Sigmoid colon (tissue), 4 donors: ENCODE data around the gene SLC44A4.

Source experiments
- EP300 ChIP-seq, 4 donors: sonication (generic); formaldehyde crosslinking; IDR thresholded peaks; one replicate each; pipeline ENCODE4 v1.6.1; 2017; ENCODE audit warnings: antibody characterized with exemption in 4 of 4
- TF ChIP-seq, protein P1 (sequence below), 4 experiments: fragments of 450-650 bp in 3 of 4; fragments of 200-600 bp in 1 of 4; IDR thresholded peaks; one replicate each; pipeline ENCODE4 v1.5.1; 2016 to 2019; ENCODE audit warnings: antibody characterized with exemption in 4 of 4, mild to moderate bottlenecking in 3 of 4, moderate library complexity in 2 of 4

DNA sequence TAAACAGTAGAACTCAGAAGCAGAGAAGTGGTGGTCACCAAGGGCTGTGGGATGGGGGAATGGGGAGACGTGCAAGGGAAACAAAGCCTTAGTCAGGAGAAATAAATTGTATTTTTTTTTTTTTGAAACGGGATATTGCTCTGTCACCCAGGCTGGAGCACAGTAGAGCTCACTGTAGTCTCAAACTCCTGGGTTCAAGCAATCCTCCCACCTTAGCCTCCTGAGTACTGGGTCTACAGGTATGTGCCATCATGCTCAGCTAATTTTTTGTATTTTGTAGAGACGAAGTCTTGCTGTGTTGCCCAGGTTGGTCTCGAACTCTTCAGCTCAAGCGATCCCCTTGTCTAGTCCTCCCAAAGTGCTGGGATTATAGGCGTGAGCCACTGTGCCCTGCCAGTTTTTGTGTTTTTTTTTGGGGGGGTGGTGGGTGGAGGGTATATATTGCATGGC, 47.9 kb downstream of the SLC44A4 start:
- TF ChIP-seq, protein P1, sequence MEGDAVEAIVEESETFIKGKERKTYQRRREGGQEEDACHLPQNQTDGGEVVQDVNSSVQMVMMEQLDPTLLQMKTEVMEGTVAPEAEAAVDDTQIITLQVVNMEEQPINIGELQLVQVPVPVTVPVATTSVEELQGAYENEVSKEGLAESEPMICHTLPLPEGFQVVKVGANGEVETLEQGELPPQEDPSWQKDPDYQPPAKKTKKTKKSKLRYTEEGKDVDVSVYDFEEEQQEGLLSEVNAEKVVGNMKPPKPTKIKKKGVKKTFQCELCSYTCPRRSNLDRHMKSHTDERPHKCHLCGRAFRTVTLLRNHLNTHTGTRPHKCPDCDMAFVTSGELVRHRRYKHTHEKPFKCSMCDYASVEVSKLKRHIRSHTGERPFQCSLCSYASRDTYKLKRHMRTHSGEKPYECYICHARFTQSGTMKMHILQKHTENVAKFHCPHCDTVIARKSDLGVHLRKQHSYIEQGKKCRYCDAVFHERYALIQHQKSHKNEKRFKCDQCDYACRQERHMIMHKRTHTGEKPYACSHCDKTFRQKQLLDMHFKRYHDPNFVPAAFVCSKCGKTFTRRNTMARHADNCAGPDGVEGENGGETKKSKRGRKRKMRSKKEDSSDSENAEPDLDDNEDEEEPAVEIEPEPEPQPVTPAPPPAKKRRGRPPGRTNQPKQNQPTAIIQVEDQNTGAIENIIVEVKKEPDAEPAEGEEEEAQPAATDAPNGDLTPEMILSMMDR (IDR thresholded peaks at IDR 0.05), result no peak
- TF ChIP-seq EP300 (IDR thresholded peaks at IDR 0.05), result no peak
